HUES64 (cell line): ENCODE measurements around the gene MGAT4C.

ENCODE experiments used
- H3K27ac ChIP-seq: 2 replicates; pipeline ENCODE4 v1.7.0; 2013; ENCODE audit warnings: low read depth, low read length, inconsistent platforms
- H3K27me3 ChIP-seq: 2 replicates; pipeline ENCODE4 v1.6.1; 2013; ENCODE audit warnings: mild to moderate bottlenecking, low read length; ENCODE audit not compliant: insufficient read depth
- H3K36me3 ChIP-seq: 2 replicates; pipeline ENCODE4 v1.6.1; 2013; ENCODE audit warnings: mild to moderate bottlenecking, low read length; ENCODE audit not compliant: insufficient read depth
- H3K4me1 ChIP-seq: 2 replicates; pipeline ENCODE4 v1.6.1; 2013; ENCODE audit warnings: mild to moderate bottlenecking, low read length, moderate library complexity; ENCODE audit not compliant: insufficient read depth
- H3K4me3 ChIP-seq: 2 replicates; pipeline ENCODE4 v1.5.1; 2013; ENCODE audit warnings: mild to moderate bottlenecking, low read length, moderate library complexity
- H3K9ac ChIP-seq: 2 replicates; pipeline ENCODE4 v1.6.1; 2013; ENCODE audit warnings: mild to moderate bottlenecking, low read depth, low read length
- H3K9me3 ChIP-seq: 2 replicates; pipeline ENCODE4 v1.6.1; 2013; ENCODE audit warnings: low read depth, low read length; ENCODE audit not compliant: insufficient read depth
- WGBS: fragments of 150-250, 120-280 bp; methylation state at CpG from one replicate; pipeline ENCODE4 v1.1.7; 2013; ENCODE audit warnings: missing lambda C conversion rate; 5-methylcytosine and 5-hydroxymethylcytosine counted together

The MGAT4C gene

GRCh38 chr12:85979641-85980040, 276.6 kb downstream of the MGAT4C start:
- 89% methylated on average over 3 of the region's 4 CpGs for WGBS
- Histone ChIP-seq H3K36me3 (no peaks in the 10 kb centered on the region), H3K4me1 (no peaks in the 10 kb centered on the region), H3K4me3 (no peak overlapping the region), H3K27ac (no peak overlapping the region), H3K9ac (no peak overlapping the region), H3K27me3 (no peaks in the 10 kb centered on the region), H3K9me3 (no peaks in the 10 kb centered on the region)

GRCh38 chr12:85975716-85976115, 280.5 kb downstream of the MGAT4C start:
- Histone ChIP-seq H3K9ac (no peak overlapping the region), H3K27me3 (no peaks in the 10 kb centered on the region), H3K27ac (no peak overlapping the region), H3K4me3 (no peak overlapping the region), H3K9me3 (no peaks in the 10 kb centered on the region), H3K36me3 (no peaks in the 10 kb centered on the region), H3K4me1 (no peaks in the 10 kb centered on the region)
- WGBS, result no CpG with 5 or more reads among the region's 1 CpG

GRCh38 chr12:85971800-85972199, 284.4 kb downstream of the MGAT4C start:
- Histone ChIP-seq H3K27ac (no peak overlapping the region), H3K9me3 (no peaks in the 10 kb centered on the region), H3K9ac (no peak overlapping the region), H3K36me3 (no peaks in the 10 kb centered on the region), H3K4me3 (no peak overlapping the region), H3K27me3 (no peaks in the 10 kb centered on the region), H3K4me1 (no peaks in the 10 kb centered on the region)

DNA sequence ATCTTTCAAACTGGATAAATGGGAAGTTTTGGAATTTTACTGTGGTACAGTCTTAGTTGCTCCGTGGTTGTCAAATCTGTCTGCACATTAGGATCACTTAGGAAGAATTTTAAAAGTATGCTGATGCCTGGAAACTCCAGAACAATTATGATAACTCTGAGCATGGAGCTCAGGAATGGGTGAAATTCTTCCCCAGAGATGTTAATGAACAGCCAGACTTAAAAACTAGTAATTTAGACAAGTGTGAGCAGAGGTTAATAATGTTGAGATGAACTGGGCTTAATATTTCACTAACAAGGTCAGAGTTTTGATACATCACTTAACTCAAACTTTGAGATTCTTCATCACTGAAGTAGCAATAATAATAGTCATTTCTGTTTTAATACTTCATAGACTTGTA, 287.6 kb downstream of the MGAT4C start:
- 88% methylated on average over 1 of the region's 1 CpG for WGBS

GRCh38 chr12:85963326-85963725, 292.9 kb downstream of the MGAT4C start:
- no peaks in the 10 kb centered on the region for H3K36me3 ChIP-seq
- no peaks in the 10 kb centered on the region for H3K9me3 ChIP-seq
- H3K4me3 ChIP-seq, result no peak overlapping the region
- H3K27ac ChIP-seq, result no peak overlapping the region
- H3K4me1 ChIP-seq, result no peaks in the 10 kb centered on the region
- no peaks in the 10 kb centered on the region for H3K27me3 ChIP-seq
- H3K9ac ChIP-seq, result no peak overlapping the region

More for the DNA sequence above, 287.6 kb downstream of the MGAT4C start:
- H3K27ac ChIP-seq, result no peak overlapping the region
- H3K36me3 ChIP-seq, result no peaks in the 10 kb centered on the region
- H3K9me3 ChIP-seq, result no peaks in the 10 kb centered on the region
- no peak overlapping the region for H3K9ac ChIP-seq
- no peaks in the 10 kb centered on the region for H3K27me3 ChIP-seq
- no peak overlapping the region for H3K4me3 ChIP-seq
- no peaks in the 10 kb centered on the region for H3K4me1 ChIP-seq

DNA sequence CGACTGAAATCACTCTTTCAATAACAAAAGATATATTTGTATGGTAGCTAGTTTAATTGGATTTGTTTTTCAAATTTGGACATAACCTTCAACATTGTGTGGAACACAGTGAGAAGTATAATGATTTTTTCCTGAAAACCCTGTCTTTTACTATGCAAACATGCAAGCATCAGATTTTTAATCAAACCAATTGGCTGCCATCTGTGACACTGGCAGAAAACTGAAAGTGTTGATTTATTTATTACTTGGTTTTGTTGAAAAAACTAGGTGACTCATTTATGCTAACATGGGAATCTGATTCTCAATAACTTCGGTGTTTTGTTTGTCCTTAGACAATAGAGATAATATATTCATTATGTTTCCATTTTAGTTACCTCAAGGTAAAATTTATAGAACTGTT, 300.1 kb downstream of the MGAT4C start:
- no peaks in the 10 kb centered on the region for H3K36me3 ChIP-seq
- WGBS, result no CpG with 5 or more reads among the region's 2 CpGs
- H3K4me1 ChIP-seq, result peaks cover 29% of the 10 kb centered on the region
- H3K27me3 ChIP-seq, result no peaks in the 10 kb centered on the region
- H3K4me3 ChIP-seq, result no peak overlapping the region
- no peak overlapping the region for H3K27ac ChIP-seq
- H3K9me3 ChIP-seq, result no peaks in the 10 kb centered on the region
- no peak overlapping the region for H3K9ac ChIP-seq

DNA sequence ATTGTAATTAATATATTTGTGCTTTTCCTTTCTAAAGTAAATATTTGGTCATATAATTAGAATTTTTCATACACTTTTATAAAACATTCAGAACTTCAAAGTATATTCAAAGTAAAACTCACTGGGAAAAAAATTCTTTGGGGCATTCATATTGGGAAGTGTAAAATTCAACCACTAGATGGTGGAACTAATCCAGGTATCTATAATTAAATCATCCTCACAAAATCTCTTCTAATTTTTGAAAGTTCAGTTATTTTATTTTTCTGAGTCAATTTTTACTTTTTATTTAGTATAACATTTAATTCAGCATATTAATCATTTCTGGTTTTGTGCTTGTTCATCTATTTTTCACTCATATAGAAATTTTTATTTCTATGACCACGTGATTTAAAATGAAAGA, 301.1 kb downstream of the MGAT4C start:
- H3K4me3 ChIP-seq, result no peak overlapping the region
- no peaks in the 10 kb centered on the region for H3K27me3 ChIP-seq
- peaks cover 39% of the 10 kb centered on the region for H3K4me1 ChIP-seq
- no peaks in the 10 kb centered on the region for H3K9me3 ChIP-seq
- no peak overlapping the region for H3K9ac ChIP-seq
- WGBS, result no CpG with 5 or more reads among the region's 1 CpG
- no peak overlapping the region for H3K27ac ChIP-seq
- H3K36me3 ChIP-seq, result no peaks in the 10 kb centered on the region

GRCh38 chr12:85951823-85952222, 304.4 kb downstream of the MGAT4C start:
- Histone ChIP-seq H3K9me3 (0 out of 2 replicates have a peak, but pooled peaks cover under 1% of the 10 kb centered on the region), H3K36me3 (no peaks in the 10 kb centered on the region), H3K27ac (no peak overlapping the region), H3K4me1 (peaks cover 64% of the 10 kb centered on the region), H3K4me3 (no peak overlapping the region), H3K27me3 (no peaks in the 10 kb centered on the region), H3K9ac (no peak overlapping the region)
- no CpG with 5 or more reads among the region's 1 CpG for whole genome bisulfite sequencing

DNA sequence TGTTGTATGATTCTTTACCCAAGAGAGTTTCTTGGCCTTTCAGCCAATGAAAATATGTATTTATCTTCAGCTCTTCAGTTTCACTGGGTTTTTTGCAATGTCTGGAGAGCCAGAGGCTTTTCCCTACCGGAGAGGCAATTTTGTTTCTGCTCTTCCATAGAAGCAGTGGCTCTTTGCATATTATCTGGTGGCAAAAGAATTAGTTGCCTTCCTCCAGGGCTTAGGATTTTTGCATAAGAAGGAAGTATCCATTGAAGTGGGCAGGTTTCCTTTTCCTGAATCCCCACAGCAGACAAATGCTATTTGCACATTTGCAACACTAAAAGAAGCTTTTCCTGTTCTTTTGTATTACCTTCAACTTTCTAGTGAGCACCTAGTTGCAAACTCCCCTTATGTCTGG, 306.9 kb downstream of the MGAT4C start:
- peak overlapping the region; percentile 93 for H3K27ac ChIP-seq
- whole genome bisulfite sequencing, result 3% methylated on average over 1 of the region's 1 CpG
- peaks cover 69% of the 10 kb centered on the region for H3K4me1 ChIP-seq
- H3K36me3 ChIP-seq, result no peaks in the 10 kb centered on the region
- H3K9me3 ChIP-seq, result peaks cover 10% of the 10 kb centered on the region; the same call in 1 of the 2 replicates
- no peak overlapping the region for H3K4me3 ChIP-seq
- H3K9ac ChIP-seq, result peak overlapping the region; percentile 69
- no peaks in the 10 kb centered on the region for H3K27me3 ChIP-seq

- H3K4me1 ChIP-seq, result peaks cover 68% of the 10 kb centered on the region
- H3K9me3 ChIP-seq, result peaks cover 10% of the 10 kb centered on the region; the same call in 1 of the 2 replicates
- H3K27me3 ChIP-seq, result no peaks in the 10 kb centered on the region
- no peak overlapping the region for H3K4me3 ChIP-seq
- peak overlapping the region; percentile 93 for H3K27ac ChIP-seq
- no peaks in the 10 kb centered on the region for H3K36me3 ChIP-seq
- 92% methylated on average over 1 of the region's 1 CpG for WGBS
- peak overlapping the region; percentile 69 for H3K9ac ChIP-seq
These were observed 307.9 kb downstream of the MGAT4C start for GRCh38 chr12:85948340-85948739.

DNA sequence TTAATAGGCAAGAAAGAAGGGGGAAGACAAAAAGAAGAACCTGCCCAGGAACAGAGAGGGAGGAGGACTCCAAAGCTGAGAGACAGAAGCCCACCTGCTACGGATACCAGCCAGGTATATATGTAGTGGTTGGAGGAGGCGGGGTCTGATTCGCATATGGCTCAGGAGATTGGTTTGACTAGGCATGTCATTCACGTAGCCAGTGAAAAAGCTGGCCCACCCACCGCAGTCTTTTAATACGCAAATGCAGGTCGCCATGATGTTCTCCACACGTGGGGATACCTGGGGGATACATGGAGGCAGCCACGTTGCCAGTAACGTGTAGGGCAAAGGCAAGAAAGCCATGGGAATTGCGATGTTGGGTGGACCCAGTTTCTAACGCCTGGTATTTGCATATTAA, 308.9 kb downstream of the MGAT4C start:
- peaks cover 58% of the 10 kb centered on the region for H3K4me1 ChIP-seq
- H3K9ac ChIP-seq, result no peak overlapping the region
- no peaks in the 10 kb centered on the region for H3K36me3 ChIP-seq
- peak overlapping the region; percentile 93; the same call in 1 of the 2 replicates for H3K27ac ChIP-seq
- peaks cover 10% of the 10 kb centered on the region; the same call in 1 of the 2 replicates for H3K9me3 ChIP-seq
- H3K4me3 ChIP-seq, result no peak overlapping the region
- no peaks in the 10 kb centered on the region for H3K27me3 ChIP-seq
- 85% methylated on average over 12 of the region's 12 CpGs for WGBS

GRCh38 chr12:85946375-85946774, 309.8 kb downstream of the MGAT4C start:
- Histone ChIP-seq H3K9ac (no peak overlapping the region), H3K4me3 (no peak overlapping the region), H3K27ac (peak overlapping the region; percentile 51), H3K4me1 (peaks cover 51% of the 10 kb centered on the region), H3K9me3 (peaks cover 10% of the 10 kb centered on the region; the same call in 1 of the 2 replicates), H3K27me3 (no peaks in the 10 kb centered on the region), H3K36me3 (no peaks in the 10 kb centered on the region)
- 95% methylated on average over 5 of the region's 5 CpGs for WGBS
